ENCODE data around the gene SH3PXD2A. TPM values are rescaled to one million over a fixed set of nuclear protein-coding genes. Genes with fewer than 3 reads are reported as not detected.

SH3PXD2A gene
- total RNA-seq, 4 donors from 2014 or later: 55.7 to 71.8 (median 66.8) TPM

DNA sequence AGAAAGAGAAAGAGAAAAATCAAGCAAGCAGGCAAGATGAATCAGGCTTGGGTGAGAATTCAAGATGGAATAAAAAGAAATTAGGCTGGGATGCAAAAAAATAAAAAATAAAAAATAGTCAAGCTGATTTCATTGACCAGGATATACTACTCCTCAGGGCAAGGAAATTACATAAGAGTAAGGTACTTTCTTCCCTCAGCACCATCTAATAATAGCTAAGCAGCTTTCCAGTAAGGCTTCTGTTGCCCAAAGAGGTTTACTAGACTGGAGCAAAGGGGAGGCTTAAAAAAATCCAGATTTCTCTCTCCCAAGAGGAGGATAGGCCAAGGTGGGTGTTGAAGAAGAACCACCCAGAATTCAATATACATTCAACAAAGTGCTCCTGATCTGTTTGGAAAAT is 268.3 kb downstream of the SH3PXD2A start:
- Histone ChIP-seq H3K4me3 (no peak overlapping the region), H3K27me3 (peaks cover 4% of the 10 kb centered on the region), H3K4me1 (peaks cover 10% of the 10 kb centered on the region), H3K36me3 (peaks cover 17% of the 10 kb centered on the region), H3K9me3 (no peaks in the 10 kb centered on the region), H3K27ac (no peak overlapping the region)
- DNase-seq (ENCODE audit: low spot score in 2 of 2): no peak
- TF ChIP-seq, protein P1, sequence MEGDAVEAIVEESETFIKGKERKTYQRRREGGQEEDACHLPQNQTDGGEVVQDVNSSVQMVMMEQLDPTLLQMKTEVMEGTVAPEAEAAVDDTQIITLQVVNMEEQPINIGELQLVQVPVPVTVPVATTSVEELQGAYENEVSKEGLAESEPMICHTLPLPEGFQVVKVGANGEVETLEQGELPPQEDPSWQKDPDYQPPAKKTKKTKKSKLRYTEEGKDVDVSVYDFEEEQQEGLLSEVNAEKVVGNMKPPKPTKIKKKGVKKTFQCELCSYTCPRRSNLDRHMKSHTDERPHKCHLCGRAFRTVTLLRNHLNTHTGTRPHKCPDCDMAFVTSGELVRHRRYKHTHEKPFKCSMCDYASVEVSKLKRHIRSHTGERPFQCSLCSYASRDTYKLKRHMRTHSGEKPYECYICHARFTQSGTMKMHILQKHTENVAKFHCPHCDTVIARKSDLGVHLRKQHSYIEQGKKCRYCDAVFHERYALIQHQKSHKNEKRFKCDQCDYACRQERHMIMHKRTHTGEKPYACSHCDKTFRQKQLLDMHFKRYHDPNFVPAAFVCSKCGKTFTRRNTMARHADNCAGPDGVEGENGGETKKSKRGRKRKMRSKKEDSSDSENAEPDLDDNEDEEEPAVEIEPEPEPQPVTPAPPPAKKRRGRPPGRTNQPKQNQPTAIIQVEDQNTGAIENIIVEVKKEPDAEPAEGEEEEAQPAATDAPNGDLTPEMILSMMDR (IDR thresholded peaks at IDR 0.05): no peak
- no peak for TF ChIP-seq EP300 (IDR thresholded peaks at IDR 0.05)
- TF ChIP-seq POLR2A (IDR thresholded peaks at IDR 0.05): no peak
- TF ChIP-seq POLR2AphosphoS5 (IDR thresholded peaks at IDR 0.05): no peak

DNA sequence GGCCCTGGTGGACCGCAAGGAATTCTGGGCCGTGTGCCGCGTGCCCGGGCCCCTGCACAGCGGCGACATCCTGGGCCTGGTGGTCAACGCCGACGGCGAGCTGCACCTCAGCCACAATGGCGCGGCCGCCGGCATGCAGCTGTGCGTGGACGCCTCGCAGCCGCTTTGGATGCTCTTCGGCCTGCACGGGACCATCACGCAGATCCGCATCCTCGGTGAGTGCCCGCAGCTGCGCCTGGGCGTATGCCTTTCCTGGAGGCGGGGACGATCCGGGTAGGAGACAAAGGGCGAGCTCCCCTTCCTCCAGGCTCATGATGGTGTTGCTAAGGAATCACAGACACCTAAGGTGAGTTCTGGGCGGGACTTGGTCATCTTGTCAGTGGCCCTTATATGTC is 270.4 kb downstream of the SH3PXD2A start:
- WGBS: 93% methylated on average over 8 of the region's 32 CpGs
- Histone ChIP-seq H3K36me3 (peaks cover 17% of the 10 kb centered on the region), H3K4me3 (peak overlapping the region; percentile 55), H3K27ac (no peak overlapping the region), H3K27me3 (peaks cover 4% of the 10 kb centered on the region), H3K4me1 (peaks cover 10% of the 10 kb centered on the region), H3K9me3 (no peaks in the 10 kb centered on the region)
- DNase-seq (ENCODE audit: low spot score in 2 of 2): no peak
- TF ChIP-seq POLR2AphosphoS5 (IDR thresholded peaks at IDR 0.05) (no peak), EP300 (IDR thresholded peaks at IDR 0.05) (no peak), POLR2A (IDR thresholded peaks at IDR 0.05) (no peak)
- TF ChIP-seq, protein P1 (IDR thresholded peaks at IDR 0.05): no peak

DNA sequence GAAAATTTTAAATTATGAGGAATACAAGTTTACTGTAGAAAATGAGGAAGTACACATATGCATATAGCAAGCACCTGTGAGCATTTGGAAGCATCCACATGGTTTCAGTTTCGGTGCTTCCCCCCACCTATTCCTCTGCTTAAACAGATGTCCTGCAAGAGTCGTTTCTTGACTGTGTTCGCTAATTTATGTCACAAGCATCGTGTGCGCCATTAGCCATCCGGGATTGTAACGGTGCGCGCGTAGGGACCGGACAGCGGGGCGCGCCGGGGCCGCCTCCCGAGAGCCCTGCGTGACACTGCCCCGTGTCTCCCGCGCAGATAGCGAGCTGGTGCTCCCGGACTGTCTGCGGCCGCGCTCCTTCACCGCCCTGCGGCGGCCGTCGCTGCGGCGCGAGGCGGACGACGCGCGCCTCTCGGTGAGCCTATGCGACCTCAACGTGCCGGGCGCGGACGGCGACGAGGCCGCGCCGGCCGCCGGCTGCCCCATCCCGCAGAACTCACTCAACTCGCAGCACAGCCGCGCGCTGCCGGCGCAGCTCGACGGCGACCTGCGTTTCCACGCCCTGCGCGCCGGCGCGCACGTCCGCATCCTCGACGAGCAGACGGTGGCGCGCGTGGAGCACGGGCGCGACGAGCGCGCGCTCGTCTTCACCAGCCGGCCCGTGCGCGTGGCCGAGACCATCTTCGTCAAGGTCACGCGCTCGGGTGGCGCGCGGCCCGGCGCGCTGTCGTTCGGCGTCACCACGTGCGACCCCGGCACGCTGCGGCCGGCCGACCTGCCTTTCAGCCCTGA is 271.0 kb downstream of the SH3PXD2A start:
- no peak for DNase-seq (ENCODE audit: low spot score in 2 of 2)
- Histone ChIP-seq H3K4me1 (peaks cover 10% of the 10 kb centered on the region), H3K4me3 (peak overlapping the region; percentile 55), H3K9me3 (no peaks in the 10 kb centered on the region), H3K27ac (no peak overlapping the region), H3K36me3 (peaks cover 16% of the 10 kb centered on the region), H3K27me3 (peaks cover 4% of the 10 kb centered on the region)
- TF ChIP-seq POLR2A (IDR thresholded peaks at IDR 0.05): no peak
- TF ChIP-seq, protein P1 (IDR thresholded peaks at IDR 0.05): no peak
- TF ChIP-seq POLR2AphosphoS5 (IDR thresholded peaks at IDR 0.05): no peak
- TF ChIP-seq EP300 (IDR thresholded peaks at IDR 0.05): no peak
- WGBS: 40% methylated on average over 22 of the region's 111 CpGs

DNA sequence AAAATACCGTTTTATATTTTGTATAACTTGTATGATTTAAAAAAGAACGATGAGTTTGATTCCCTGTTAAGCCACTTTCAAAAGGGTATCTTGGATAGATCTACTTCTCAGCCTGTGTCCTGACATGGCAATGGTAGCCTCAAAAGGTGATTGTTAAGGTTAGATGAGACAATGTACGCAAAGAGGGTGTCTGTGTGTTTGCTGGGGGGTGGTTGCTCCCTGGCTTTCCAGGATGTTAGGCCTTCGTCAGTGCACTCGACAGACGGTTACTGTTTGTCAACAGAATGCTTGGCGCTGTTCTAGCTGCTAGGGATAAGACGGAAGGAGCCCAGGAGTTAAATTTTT is 271.5 kb downstream of the SH3PXD2A start:
- H3K9me3 ChIP-seq: no peaks in the 10 kb centered on the region
- peak overlapping the region; percentile 55 for H3K4me3 ChIP-seq
- TF ChIP-seq EP300 (IDR thresholded peaks at IDR 0.05) (no peak), POLR2AphosphoS5 (IDR thresholded peaks at IDR 0.05) (no peak), POLR2A (IDR thresholded peaks at IDR 0.05) (no peak)
- TF ChIP-seq, protein P1 (IDR thresholded peaks at IDR 0.05): no peak
- H3K36me3 ChIP-seq: peaks cover 10% of the 10 kb centered on the region
- 84% methylated on average over 8 of the region's 8 CpGs for WGBS
- DNase-seq (ENCODE audit: low spot score in 2 of 2): no peak
- H3K4me1 ChIP-seq: peaks cover 10% of the 10 kb centered on the region
- no peak overlapping the region for H3K27ac ChIP-seq
- H3K27me3 ChIP-seq: peaks cover 4% of the 10 kb centered on the region

DNA sequence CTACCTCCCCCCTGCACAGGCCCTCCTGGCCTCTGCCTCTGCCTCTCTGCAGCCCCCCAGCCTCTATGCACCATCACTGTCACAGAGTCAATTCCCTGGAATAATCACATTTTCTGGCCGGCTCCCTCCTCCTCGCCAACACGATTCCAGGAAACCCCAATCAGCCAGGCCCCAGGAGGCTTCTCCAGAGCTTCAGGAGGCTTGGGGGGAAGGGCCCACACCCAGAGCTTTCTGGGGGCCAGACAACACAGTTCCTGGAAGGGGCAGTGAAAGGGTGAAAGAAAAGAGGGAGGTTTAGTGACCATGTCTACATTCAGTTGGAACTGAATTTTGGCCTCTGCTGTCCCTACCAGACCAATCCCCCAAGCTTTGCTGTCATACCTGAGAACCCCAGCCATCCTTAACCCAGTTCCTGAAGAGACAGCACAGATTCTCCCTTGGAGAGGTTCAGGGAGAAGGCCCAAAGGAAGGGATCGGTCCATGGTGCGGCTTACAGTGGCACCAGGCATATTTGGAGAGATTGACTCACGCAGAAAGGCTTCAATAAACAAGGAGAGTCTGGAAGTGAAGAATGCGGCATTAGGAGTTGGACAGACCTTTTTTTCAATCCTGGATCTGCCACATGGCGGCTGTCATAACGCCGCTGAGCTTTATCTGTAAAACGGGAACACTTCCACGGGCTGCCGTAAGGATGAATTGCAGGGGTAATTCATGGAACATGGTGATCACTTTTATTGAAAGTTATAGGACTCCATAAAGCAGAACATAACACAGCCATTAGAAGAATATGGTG is 272.8 kb downstream of the SH3PXD2A start:
- DNase-seq (ENCODE audit: low spot score in 2 of 2): no peak
- Histone ChIP-seq H3K36me3 (no peaks in the 10 kb centered on the region), H3K27ac (no peak overlapping the region), H3K9me3 (no peaks in the 10 kb centered on the region), H3K4me1 (peaks cover 10% of the 10 kb centered on the region), H3K27me3 (peaks cover 4% of the 10 kb centered on the region), H3K4me3 (no peak overlapping the region)
- 91% methylated on average over 13 of the region's 13 CpGs for WGBS
- TF ChIP-seq POLR2AphosphoS5 (IDR thresholded peaks at IDR 0.05) (no peak), EP300 (IDR thresholded peaks at IDR 0.05) (no peak), POLR2A (IDR thresholded peaks at IDR 0.05) (no peak)
- TF ChIP-seq, protein P1 (IDR thresholded peaks at IDR 0.05): no peak
